Eye (tissue), 1 donor: ENCODE results near the gene SSTR3.
"Not testable (repeated sequence)": the region's sequence is repeated elsewhere in the genome, so short reads cannot be mapped to it uniquely, and the experiment has no call there.

Source experiments
- DNase-seq: peaks from one replicate; pipeline ENCODE4 v3.0.0-alpha.2; 2015

The SSTR3 gene

GRCh38 chr22:37209140-37209845 lies 3.0 kb downstream of the SSTR3 start:
- DNase-seq = no peak

DNA sequence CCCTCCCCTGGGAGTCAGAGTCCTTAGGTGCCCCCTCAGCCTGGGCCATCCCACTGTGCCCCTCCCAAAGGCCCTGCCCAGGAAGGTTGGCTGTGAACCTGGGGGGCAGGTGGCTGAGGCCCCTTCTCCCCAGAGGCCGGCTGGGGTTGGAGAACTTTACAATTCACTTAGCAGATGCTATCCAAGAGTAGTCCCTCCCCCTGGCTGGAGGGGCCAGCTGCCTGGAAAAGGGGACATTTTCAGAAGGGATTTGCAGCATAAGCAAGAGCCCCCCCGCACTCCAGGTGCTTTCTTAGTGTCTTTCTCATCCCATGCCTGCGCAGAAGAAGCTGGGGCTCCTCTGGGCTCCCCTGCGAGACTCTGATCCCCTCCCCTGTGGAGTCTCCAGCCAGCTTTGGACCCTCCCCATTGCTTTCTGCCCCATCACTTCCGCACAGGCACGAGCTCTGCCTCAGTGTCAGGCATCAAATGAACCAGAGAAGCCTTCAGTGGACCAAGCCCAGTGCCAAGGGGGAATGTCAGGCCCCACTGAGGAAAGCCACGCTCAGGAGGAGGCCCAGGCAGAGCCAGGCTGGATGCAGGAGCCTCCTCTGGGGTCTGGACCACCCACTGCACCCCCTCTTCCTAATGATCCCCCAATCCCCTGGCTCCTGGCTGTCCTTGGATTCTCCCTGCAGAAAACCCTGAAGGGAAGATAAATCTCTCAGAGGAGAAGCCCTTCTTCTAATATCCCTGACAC lies 3.7 kb downstream of the SSTR3 start:
- DNase-seq = no peak

GRCh38 chr22:37207981-37208380 lies 4.3 kb downstream of the SSTR3 start:
- DNase-seq = no peak

GRCh38 chr22:37206841-37207821 lies 5.1 kb downstream of the SSTR3 start:
- DNase-seq = no peak

GRCh38 chr22:37206118-37206840 lies 6.0 kb downstream of the SSTR3 start:
- no peak for DNase-seq

DNA sequence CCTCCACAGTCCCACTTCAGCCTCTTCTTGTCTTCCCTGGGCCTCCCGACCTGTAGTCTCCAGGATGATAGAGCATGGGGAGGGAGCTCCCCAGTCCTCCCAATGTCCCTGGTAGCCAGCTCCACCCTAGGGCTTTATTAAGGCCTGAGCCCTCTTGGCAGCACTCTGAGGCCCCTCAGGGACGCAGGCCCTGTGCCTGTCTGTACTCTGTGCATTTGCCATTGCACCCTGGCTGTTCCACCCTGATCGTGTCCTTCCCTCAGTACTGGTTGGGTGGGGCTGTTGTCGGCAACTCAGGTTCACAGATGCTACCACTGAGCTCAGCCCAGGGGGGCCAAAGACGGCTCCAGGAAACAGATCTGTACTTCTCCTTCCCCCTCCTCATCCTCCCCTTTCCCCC lies 7.2 kb downstream of the SSTR3 start:
- DNase-seq = no peak

- DNase-seq = no peak
Observed at GRCh38 chr22:37204045-37204655, 8.1 kb downstream of the SSTR3 start.

GRCh38 chr22:37203354-37204044 lies 8.8 kb downstream of the SSTR3 start:
- DNase-seq = no peak

DNA sequence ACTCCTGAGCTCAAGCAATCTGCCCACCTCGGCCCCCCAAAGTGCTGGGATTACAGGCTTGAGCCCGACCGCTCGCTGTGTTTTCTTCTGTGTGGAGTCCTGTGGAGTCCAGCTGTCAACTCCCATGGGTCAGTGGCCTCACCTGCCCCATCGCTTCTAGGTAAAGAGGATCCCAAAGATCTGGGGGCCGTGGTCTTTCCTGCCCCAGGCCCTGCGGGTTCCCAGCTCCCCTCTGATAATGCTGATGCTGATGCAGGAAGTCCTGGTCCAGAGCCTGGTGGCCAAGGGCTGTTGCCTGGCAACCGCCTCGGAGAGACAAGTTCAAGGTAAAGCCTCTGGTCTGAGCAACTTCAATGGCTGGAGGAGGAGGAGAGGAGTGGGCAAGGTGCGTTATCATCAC lies 9.6 kb downstream of the SSTR3 start:
- DNase-seq = no peak

GRCh38 chr22:37202001-37202555 lies 10.2 kb downstream of the SSTR3 start:
- no peak for DNase-seq

- not testable (repeated sequence) for DNase-seq
Observed at GRCh38 chr22:37201443-37201820, 10.8 kb downstream of the SSTR3 start.

- DNase-seq = no peak
Observed at GRCh38 chr22:37199760-37200108, 12.5 kb downstream of the SSTR3 start.

GRCh38 chr22:37199103-37199759 lies 13.0 kb downstream of the SSTR3 start:
- peak; percentile 99 for DNase-seq

- DNase-seq = peak; percentile 93
Observed at GRCh38 chr22:37198258-37199102, 13.8 kb downstream of the SSTR3 start.

GRCh38 chr22:37197451-37198257 lies 14.6 kb downstream of the SSTR3 start:
- DNase-seq = no peak

DNA sequence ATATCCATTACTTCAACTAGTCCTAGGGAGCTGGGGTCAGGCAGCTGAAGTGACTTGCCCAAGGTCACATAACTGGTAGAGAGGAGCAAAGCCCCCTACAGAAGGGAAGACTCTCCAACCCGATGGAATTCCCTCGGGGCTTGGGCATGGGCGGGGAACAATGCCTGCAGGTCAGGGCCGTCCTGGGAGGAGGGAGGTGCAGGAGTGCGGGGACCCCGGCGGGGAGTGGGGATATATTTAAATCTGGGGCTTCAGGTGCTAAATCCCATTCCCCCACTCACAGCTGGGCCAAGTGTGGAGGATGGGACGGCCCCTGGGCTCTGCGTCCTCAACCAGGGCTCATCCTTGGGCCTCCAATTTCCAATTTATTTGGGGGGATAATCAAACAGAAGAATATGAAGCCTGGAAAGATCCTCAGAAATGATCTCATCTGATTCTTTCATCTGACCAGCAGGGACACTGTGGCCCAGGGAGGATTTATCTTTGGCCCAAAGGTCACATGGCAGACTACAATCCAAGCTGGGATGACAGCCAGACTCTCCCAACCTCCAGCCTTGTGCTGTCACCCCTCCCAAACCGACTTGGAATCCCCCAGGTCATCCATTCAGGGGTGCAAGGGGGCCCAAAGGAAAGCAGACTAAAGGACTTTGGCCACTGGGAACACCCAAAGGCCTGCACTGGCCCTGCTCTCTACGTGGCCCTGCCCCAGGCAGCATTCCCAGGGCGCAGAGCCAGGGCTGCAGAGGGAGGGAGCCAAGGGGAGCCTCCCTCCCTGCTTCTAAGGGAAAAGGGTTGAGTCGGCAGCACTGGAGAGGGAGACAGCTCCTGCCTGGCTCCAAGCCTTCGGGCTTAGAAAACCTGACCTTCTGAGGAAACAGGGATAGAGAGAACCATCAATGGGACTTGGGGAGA lies 15.5 kb downstream of the SSTR3 start:
- DNase-seq = peak; percentile 30

DNA sequence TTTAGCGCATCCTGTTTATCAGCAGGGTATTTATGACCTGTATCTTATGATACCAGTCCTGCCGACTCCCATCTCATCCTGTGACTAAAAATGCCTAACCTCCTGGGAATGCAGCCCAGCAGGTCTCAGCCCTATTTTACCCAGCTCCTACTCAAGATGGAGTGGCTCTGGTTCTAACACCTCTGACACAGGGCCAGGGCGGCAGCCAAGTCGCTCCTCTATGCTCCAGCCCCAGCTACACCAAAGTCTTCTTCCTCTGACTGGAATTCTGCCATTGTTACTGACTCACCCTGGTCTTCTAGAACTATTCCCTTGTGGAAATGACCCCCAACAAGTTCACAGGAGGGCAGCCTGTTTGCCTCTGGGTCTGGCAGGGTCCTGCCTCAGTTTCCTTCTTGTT lies 16.4 kb downstream of the SSTR3 start:
- no peak for DNase-seq

DNA sequence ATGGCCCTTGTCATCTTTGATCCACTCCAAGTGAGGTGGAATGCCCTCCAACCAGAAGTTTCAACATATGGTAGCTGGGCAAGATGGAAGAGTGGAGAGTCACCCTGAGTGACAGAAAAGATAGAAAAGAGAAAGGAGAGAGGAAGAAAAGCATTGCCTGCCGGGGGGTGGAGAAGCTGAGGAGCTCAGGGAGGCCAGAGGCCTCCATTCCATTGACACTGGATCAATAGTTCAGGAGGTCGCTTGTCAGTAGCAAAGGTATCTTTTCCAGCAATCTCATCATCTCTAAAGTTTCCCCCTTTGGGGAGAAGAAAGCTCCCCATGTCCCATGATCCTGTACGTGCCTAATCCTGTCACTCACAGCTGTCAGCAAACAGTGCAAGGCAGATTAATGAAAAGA lies 17.5 kb downstream of the SSTR3 start:
- no peak for DNase-seq
